HEK293 (cell line): ENCODE results near the gene RRP15.
"Not testable (repeated sequence)": the region's sequence is repeated elsewhere in the genome, so short reads cannot be mapped to it uniquely, and the experiment has no call there.

Source experiments
- CTCF ChIA-PET: fragments of 350-600 bp; formaldehyde crosslinking; extraction: SDS; loops from one replicate; lab custom pipeline; 2021; ENCODE audit warnings: antibody characterized with exemption; lab: Yijun Ruan, JAX
- POLR2A ChIA-PET: fragments of 300-600 bp; formaldehyde crosslinking; extraction: SDS; loops from one replicate; lab custom pipeline; 2020; ENCODE audit warnings: antibody characterized with exemption, inconsistent platforms; lab: Yijun Ruan, JAX
- H3K27ac ChIP-seq: fragments of 200-500 bp; sonication (Bioruptor generic); 2 replicates; pipeline ENCODE4 v1.5.1; 2014; ENCODE audit warnings: low read depth, low read length, control low read depth, inconsistent platforms; ENCODE audit errors: extremely low read depth
- H3K36me3 ChIP-seq, 2 experiments: fragments of 200-500 bp in 1 of 2; sonication (Bioruptor generic) in 1 of 2; 1 replicate in 1 of 2; 2 replicates in 1 of 2; pipeline ENCODE4 v1.5.1; 2014 to 2017; ENCODE audit warnings: inconsistent platforms in 2 of 2, low read length in 2 of 2; ENCODE audit not compliant: control insufficient read depth in 2 of 2, insufficient read depth in 1 of 2
- H3K4me1 ChIP-seq: fragments of 200-500 bp; sonication (Bioruptor generic); 2 replicates; pipeline ENCODE4 v1.5.1; 2014; ENCODE audit warnings: mild to moderate bottlenecking, low read length, inconsistent platforms; ENCODE audit not compliant: control insufficient read depth, insufficient read depth
- H3K4me3 ChIP-seq: 2 replicates; pipeline ENCODE4 v1.5.1; 2011; ENCODE audit warnings: low read depth, mild to moderate bottlenecking, control low read depth, low read length, moderate library complexity
- H3K9me3 ChIP-seq: fragments of 200-500 bp; sonication (Bioruptor generic); 2 replicates; pipeline ENCODE4 v1.5.1; 2014; ENCODE audit warnings: low read depth, low read length, inconsistent platforms; ENCODE audit not compliant: control insufficient read depth, insufficient read depth
- BCL11B ChIP-seq: fragments of 450-650 bp; formaldehyde crosslinking; IDR thresholded peaks from 2 replicates; pipeline ENCODE4 v1.5.1; 2016; ENCODE audit warnings: low read depth, missing biosample characterization, missing genetic modification characterization
- GLI4 ChIP-seq: fragments of 450-650 bp; formaldehyde crosslinking; IDR thresholded peaks from 2 replicates; pipeline ENCODE4 v1.5.1; 2016; ENCODE audit warnings: missing biosample characterization, missing genetic modification characterization
- HOXC10 ChIP-seq: sonication (generic); formaldehyde crosslinking; IDR thresholded peaks from 2 replicates; pipeline ENCODE4 v1.8.1; 2023; ENCODE audit warnings: mild to moderate bottlenecking, missing genetic modification reagents
- MZF1 ChIP-seq: fragments of 450-650 bp; formaldehyde crosslinking; IDR thresholded peaks from 2 replicates; pipeline ENCODE4 v1.5.1; 2017; ENCODE audit warnings: missing biosample characterization, missing genetic modification characterization, borderline replicate concordance
- SALL2 ChIP-seq: fragments of 450-650 bp; formaldehyde crosslinking; IDR thresholded peaks from 2 replicates; pipeline ENCODE4 v1.5.0; 2017; ENCODE audit warnings: missing biosample characterization, mild to moderate bottlenecking, missing genetic modification characterization, borderline replicate concordance
- ZBTB1 ChIP-seq: fragments of 450-650 bp; formaldehyde crosslinking; IDR thresholded peaks from 2 replicates; pipeline ENCODE4 v1.5.1; 2016; ENCODE audit warnings: missing biosample characterization, missing genetic modification characterization
- ZBTB7A ChIP-seq: fragments of 450-650 bp; formaldehyde crosslinking; IDR thresholded peaks from 2 replicates; pipeline ENCODE4 v1.5.1; 2016; ENCODE audit warnings: low read depth, missing biosample characterization, missing genetic modification characterization
- ZBTB8A ChIP-seq: fragments of 450-650 bp; formaldehyde crosslinking; IDR thresholded peaks from 2 replicates; pipeline ENCODE4 v1.5.1; 2016; ENCODE audit warnings: missing biosample characterization, missing genetic modification characterization
- ZNF10 ChIP-seq: fragments of 450-650 bp; formaldehyde crosslinking; IDR thresholded peaks from 2 replicates; pipeline ENCODE4 v1.5.1; 2017; ENCODE audit warnings: missing biosample characterization, missing genetic modification characterization
- ZNF112 ChIP-seq: fragments of 450-650 bp; formaldehyde crosslinking; IDR thresholded peaks from 2 replicates; pipeline ENCODE4 v1.5.0; 2017; ENCODE audit warnings: missing biosample characterization, missing genetic modification characterization
- ZNF146 ChIP-seq: fragments of 450-650 bp; formaldehyde crosslinking; IDR thresholded peaks from 2 replicates; pipeline ENCODE4 v1.5.1; 2016; ENCODE audit warnings: missing biosample characterization, missing genetic modification characterization
- ZNF211 ChIP-seq: fragments of 450-650 bp; formaldehyde crosslinking; IDR thresholded peaks from 2 replicates; pipeline ENCODE4 v1.5.1; 2016; ENCODE audit warnings: low read depth, missing biosample characterization, missing genetic modification characterization
- ZNF302 ChIP-seq: fragments of 450-650 bp; formaldehyde crosslinking; IDR thresholded peaks from 2 replicates; pipeline ENCODE4 v1.5.1; 2016; ENCODE audit warnings: missing biosample characterization, missing genetic modification characterization, low read depth
- ZNF624 ChIP-seq: fragments of 450-650 bp; formaldehyde crosslinking; IDR thresholded peaks from 2 replicates; pipeline ENCODE4 v1.5.1; 2017; ENCODE audit warnings: missing biosample characterization, missing genetic modification characterization
- ZNF701 ChIP-seq: fragments of 450-650 bp; formaldehyde crosslinking; IDR thresholded peaks from 2 replicates; pipeline ENCODE4 v1.5.1; 2016; ENCODE audit warnings: missing biosample characterization, missing genetic modification characterization
- ZNF747 ChIP-seq: fragments of 450-650 bp; formaldehyde crosslinking; IDR thresholded peaks from 2 replicates; pipeline ENCODE4 v1.5.1; 2016; ENCODE audit warnings: missing biosample characterization, missing genetic modification characterization
- ZNF768 ChIP-seq: fragments of 450-650 bp; formaldehyde crosslinking; IDR thresholded peaks from 2 replicates; pipeline ENCODE4 v1.5.1; 2018; ENCODE audit warnings: missing biosample characterization, mild to moderate bottlenecking, missing genetic modification characterization
- ZXDB ChIP-seq: fragments of 450-650 bp; formaldehyde crosslinking; IDR thresholded peaks from 2 replicates; pipeline ENCODE4 v1.5.1; 2016; ENCODE audit warnings: missing biosample characterization, missing genetic modification characterization
- TF ChIP-seq, protein P1 (sequence below): fragments of 450-650 bp; formaldehyde crosslinking; IDR thresholded peaks from 2 replicates; pipeline ENCODE4 v1.5.1; 2016; ENCODE audit warnings: missing biosample characterization, missing genetic modification characterization
- TF ChIP-seq, protein P2 (sequence below): fragments of 450-650 bp; formaldehyde crosslinking; IDR thresholded peaks from 2 replicates; pipeline ENCODE4 v1.5.1; 2016; ENCODE audit warnings: missing biosample characterization, missing genetic modification characterization
- TF ChIP-seq, protein P3 (sequence below): fragments of 450-650 bp; formaldehyde crosslinking; IDR thresholded peaks from 2 replicates; pipeline ENCODE4 v1.5.1; 2017; ENCODE audit warnings: missing biosample characterization, mild to moderate bottlenecking, missing genetic modification characterization, moderate library complexity
- TF ChIP-seq, protein P4 (sequence below): fragments of 450-650 bp; formaldehyde crosslinking; IDR thresholded peaks from 2 replicates; pipeline ENCODE4 v1.5.1; 2016; ENCODE audit warnings: missing biosample characterization, missing genetic modification characterization
- TF ChIP-seq, protein P5 (sequence below): fragments of 450-650 bp; formaldehyde crosslinking; IDR thresholded peaks from 2 replicates; pipeline ENCODE4 v1.5.1; 2016; ENCODE audit warnings: missing biosample characterization, missing genetic modification characterization

RRP15 gene

DNA sequence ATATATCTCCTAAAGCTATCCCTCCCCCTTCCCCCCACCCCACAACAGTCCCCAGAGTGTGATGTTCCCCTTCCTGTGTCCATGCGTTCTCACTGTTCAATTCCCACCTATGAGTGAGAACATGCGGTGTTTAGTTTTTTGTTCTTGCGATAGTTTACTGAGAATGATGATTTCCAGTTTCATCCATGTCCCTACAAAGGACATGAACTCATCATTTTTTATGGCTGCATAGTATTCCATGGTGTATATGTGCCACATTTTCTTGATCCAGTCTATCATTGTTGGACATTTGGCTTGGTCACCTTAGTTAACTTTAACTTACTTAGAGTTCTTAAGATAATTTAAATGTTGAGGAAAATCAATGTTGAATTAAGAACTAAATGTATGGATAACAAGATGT, 35.1 kb downstream of the RRP15 start:
- CTCF ChIA-PET: interaction anchor here (0.9 to 1.6 kb wide), 2 partner anchors 10 to 21 kb away, joined by 3 to 7 read pairs; no protein-coding TSS in a partner anchor
- POLR2A ChIA-PET: not testable (repeated sequence)

DNA sequence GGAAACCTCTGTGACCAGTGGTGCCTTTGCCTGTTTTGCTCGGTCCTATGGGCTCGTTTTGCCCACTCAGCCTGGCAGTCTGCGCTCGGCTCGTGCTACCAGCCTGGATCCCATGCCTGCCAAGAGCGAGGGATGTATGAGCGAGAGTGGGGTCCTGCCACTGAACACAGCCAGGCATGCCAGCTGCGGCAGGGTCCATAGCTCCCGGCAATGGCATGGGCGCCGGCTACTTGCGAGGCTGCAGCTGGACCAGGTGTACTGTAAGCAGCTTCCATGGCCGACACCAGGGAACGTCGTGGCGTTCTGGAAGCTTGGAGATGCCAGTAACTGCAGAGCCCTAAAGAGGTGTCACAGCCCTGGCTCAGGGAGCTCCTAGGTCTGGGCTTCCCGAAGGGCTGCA, 37.7 kb downstream of the RRP15 start:
- no peak for TF ChIP-seq ZNF701 (tag by site-specific recombination)
- no peak for TF ChIP-seq GLI4 (tag by site-specific recombination)
- TF ChIP-seq ZNF146: no peak
- no peak for TF ChIP-seq ZBTB7A (tag by site-specific recombination)
- TF ChIP-seq HOXC10: no peak
- TF ChIP-seq, protein P1, sequence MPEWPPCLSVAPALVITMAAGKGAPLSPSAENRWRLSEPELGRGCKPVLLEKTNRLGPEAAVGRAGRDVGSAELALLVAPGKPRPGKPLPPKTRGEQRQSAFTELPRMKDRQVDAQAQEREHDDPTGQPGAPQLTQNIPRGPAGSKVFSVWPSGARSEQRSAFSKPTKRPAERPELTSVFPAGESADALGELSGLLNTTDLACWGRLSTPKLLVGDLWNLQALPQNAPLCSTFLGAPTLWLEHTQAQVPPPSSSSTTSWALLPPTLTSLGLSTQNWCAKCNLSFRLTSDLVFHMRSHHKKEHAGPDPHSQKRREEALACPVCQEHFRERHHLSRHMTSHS (tag by site-specific recombination): no peak
- no peak for TF ChIP-seq BCL11B (tag by site-specific recombination)
- TF ChIP-seq ZNF624 (tag by site-specific recombination): no peak
- TF ChIP-seq ZNF302 (tag by site-specific recombination): no peak
- TF ChIP-seq ZNF211 (tag by site-specific recombination): no peak
- no peak for TF ChIP-seq ZNF112 (tag by site-specific recombination)
- TF ChIP-seq, protein P2, sequence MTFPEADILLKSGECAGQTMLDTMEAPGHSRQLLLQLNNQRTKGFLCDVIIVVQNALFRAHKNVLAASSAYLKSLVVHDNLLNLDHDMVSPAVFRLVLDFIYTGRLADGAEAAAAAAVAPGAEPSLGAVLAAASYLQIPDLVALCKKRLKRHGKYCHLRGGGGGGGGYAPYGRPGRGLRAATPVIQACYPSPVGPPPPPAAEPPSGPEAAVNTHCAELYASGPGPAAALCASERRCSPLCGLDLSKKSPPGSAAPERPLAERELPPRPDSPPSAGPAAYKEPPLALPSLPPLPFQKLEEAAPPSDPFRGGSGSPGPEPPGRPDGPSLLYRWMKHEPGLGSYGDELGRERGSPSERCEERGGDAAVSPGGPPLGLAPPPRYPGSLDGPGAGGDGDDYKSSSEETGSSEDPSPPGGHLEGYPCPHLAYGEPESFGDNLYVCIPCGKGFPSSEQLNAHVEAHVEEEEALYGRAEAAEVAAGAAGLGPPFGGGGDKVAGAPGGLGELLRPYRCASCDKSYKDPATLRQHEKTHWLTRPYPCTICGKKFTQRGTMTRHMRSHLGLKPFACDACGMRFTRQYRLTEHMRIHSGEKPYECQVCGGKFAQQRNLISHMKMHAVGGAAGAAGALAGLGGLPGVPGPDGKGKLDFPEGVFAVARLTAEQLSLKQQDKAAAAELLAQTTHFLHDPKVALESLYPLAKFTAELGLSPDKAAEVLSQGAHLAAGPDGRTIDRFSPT (tag by site-specific recombination): no peak
- TF ChIP-seq ZBTB8A (tag by site-specific recombination): no peak
- TF ChIP-seq ZNF10 (tag by site-specific recombination): no peak
- no peak for TF ChIP-seq ZNF768 (tag by site-specific recombination)
- TF ChIP-seq SALL2 (tag by site-specific recombination): no peak
- TF ChIP-seq ZNF747 (tag by site-specific recombination): no peak
- Histone ChIP-seq H3K9me3 (no peaks in the 10 kb centered on the region), H3K27ac (no peak overlapping the region), H3K36me3 (peaks cover 0 to 8% of the 10 kb centered on the region in 2 experiments; a peak in 1 of 3 replicates), H3K4me3 (no peak overlapping the region), H3K4me1 (no peaks in the 10 kb centered on the region)
- POLR2A ChIA-PET: no interaction called here
- CTCF ChIA-PET: interaction anchor here (1.6 kb wide), 2 partner anchors 23 to 1490 kb away, joined by 8 to 9 read pairs; no protein-coding TSS in a partner anchor

More for the DNA sequence above, 35.1 kb downstream of the RRP15 start:
- not testable (repeated sequence) for H3K27ac ChIP-seq, H3K4me1 ChIP-seq, H3K9me3 ChIP-seq, H3K4me3 ChIP-seq
- H3K36me3 ChIP-seq: peaks cover 0 to 11% of the 10 kb centered on the region in 2 experiments; a peak in 1 of 3 replicates
- peak; percentile 92 for TF ChIP-seq ZNF146

DNA sequence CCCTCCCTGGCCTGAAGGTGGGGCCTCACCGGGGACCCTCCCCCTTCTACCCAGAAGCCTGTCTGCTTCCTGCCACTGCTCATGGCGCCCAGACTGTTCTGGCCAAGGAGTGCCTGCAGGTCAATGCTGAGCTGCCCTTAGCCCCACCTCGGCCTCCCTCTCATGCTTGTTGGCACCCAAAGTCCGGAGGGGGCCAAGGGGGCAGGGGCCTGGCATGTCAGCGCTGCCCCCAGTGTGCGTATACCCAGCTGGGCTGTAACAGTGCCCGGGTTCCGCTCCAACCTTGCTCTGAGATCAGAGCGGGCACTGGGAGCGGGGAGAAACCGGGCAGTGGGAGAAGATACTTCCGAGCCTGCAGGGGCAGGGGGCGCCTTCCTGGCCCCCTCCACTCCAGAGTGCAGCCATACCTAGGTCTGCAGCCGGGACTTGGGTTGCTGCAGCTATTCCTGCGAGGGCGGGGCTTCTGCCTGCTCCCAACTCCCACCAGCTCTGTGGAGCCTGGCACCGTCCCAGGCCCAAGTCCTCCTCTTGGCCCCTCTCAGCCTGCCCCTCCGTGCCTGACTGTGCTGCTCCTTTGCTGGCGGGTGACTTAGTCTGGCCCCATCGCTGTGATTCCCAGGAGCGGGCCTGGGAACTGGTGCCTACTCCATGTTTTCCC, 38.6 kb downstream of the RRP15 start:
- no peak overlapping the region for H3K27ac ChIP-seq
- no peaks in the 10 kb centered on the region for H3K9me3 ChIP-seq
- no peaks in the 10 kb centered on the region for H3K4me1 ChIP-seq
- ChIA-PET POLR2A (no interaction called here), CTCF (interaction anchor here (1.6 kb wide), 1 partner anchor 24 kb away, joined by 8 read pairs; no protein-coding TSS in a partner anchor)
- peaks cover 0 to 8% of the 10 kb centered on the region in 2 experiments; a peak in 1 of 3 replicates for H3K36me3 ChIP-seq
- H3K4me3 ChIP-seq: no peak overlapping the region
- TF ChIP-seq ZBTB1 (tag by site-specific recombination): no peak
- TF ChIP-seq, protein P3, sequence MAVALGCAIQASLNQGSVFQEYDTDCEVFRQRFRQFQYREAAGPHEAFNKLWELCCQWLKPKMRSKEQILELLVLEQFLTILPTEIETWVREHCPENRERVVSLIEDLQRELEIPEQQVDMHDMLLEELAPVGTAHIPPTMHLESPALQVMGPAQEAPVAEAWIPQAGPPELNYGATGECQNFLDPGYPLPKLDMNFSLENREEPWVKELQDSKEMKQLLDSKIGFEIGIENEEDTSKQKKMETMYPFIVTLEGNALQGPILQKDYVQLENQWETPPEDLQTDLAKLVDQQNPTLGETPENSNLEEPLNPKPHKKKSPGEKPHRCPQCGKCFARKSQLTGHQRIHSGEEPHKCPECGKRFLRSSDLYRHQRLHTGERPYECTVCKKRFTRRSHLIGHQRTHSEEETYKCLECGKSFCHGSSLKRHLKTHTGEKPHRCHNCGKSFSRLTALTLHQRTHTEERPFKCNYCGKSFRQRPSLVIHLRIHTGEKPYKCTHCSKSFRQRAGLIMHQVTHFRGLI (tag by site-specific recombination): no peak
- TF ChIP-seq, protein P4, sequence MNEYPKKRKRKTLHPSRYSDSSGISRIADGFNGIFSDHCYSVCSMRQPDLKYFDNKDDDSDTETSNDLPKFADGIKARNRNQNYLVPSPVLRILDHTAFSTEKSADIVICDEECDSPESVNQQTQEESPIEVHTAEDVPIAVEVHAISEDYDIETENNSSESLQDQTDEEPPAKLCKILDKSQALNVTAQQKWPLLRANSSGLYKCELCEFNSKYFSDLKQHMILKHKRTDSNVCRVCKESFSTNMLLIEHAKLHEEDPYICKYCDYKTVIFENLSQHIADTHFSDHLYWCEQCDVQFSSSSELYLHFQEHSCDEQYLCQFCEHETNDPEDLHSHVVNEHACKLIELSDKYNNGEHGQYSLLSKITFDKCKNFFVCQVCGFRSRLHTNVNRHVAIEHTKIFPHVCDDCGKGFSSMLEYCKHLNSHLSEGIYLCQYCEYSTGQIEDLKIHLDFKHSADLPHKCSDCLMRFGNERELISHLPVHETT (tag by site-specific recombination): no peak
- no peak for TF ChIP-seq MZF1 (tag by site-specific recombination)
- TF ChIP-seq ZXDB (tag by site-specific recombination): no peak
- TF ChIP-seq, protein P5, sequence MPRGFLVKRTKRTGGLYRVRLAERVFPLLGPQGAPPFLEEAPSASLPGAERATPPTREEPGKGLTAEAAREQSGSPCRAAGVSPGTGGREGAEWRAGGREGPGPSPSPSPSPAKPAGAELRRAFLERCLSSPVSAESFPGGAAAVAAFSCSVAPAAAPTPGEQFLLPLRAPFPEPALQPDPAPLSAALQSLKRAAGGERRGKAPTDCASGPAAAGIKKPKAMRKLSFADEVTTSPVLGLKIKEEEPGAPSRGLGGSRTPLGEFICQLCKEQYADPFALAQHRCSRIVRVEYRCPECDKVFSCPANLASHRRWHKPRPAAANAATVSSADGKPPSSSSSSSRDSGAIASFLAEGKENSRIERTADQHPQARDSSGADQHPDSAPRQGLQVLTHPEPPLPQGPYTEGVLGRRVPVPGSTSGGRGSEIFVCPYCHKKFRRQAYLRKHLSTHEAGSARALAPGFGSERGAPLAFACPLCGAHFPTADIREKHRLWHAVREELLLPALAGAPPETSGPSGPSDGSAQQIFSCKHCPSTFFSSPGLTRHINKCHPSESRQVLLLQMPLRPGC (tag by site-specific recombination): no peak
